Measurements from ENCODE around the gene BCKDHA.

GRCh38 chr19:41411968-41412265 lies 14.3 kb downstream of the BCKDHA start:
- TF ChIP-seq CTCF (IDR thresholded peaks at IDR 0.05; ENCODE audit: insufficient read depth, low read depth, low read length): no peak
- TF ChIP-seq EZH2 (IDR thresholded peaks at IDR 0.05; ENCODE audit: insufficient read depth, low read length): no peak

Data from astrocyte (in vitro differentiated cells and primary cell).